Activated CD8-positive, alpha-beta memory T cell treated with anti-CD3 and anti-CD28 coated beads, Interleukin-2, amount 50 U/mL, for 24 hours (primary cell): Measurements from ENCODE around the gene ZSWIM8.
"Not testable (repeated sequence)": the region's sequence is repeated elsewhere in the genome, so short reads cannot be mapped to it uniquely, and the experiment has no call there.

Source experiments
- DNase-seq: peaks from one replicate; pipeline ENCODE4 v3.0.0-alpha.2; 2020; ENCODE audit errors: extremely low read depth

Gene ZSWIM8

GRCh38 chr10:73814896-73815718 is 29.7 kb downstream of the ZSWIM8 start:
- no peak for DNase-seq

- no peak for DNase-seq
Observed at GRCh38 chr10:73815719-73816030, 30.3 kb downstream of the ZSWIM8 start.

GRCh38 chr10:73816917-73817729 is 31.7 kb downstream of the ZSWIM8 start:
- no peak for DNase-seq

- DNase-seq, result no peak
Observed at GRCh38 chr10:73817826-73818225, 32.4 kb downstream of the ZSWIM8 start.

- no peak for DNase-seq
Observed at GRCh38 chr10:73818402-73818801, 33.0 kb downstream of the ZSWIM8 start.

- no peak for DNase-seq
Observed at GRCh38 chr10:73819081-73819480, 33.7 kb downstream of the ZSWIM8 start.

- DNase-seq, result no peak
Observed at GRCh38 chr10:73819513-73820093, 34.2 kb downstream of the ZSWIM8 start.

GRCh38 chr10:73823391-73823790 is 38.0 kb downstream of the ZSWIM8 start:
- DNase-seq, result no peak

GRCh38 chr10:73824146-73824725 is 38.8 kb downstream of the ZSWIM8 start:
- no peak for DNase-seq

GRCh38 chr10:73827346-73828089 is 42.1 kb downstream of the ZSWIM8 start:
- no peak for DNase-seq

- no peak for DNase-seq
Observed at GRCh38 chr10:73828161-73828560, 42.8 kb downstream of the ZSWIM8 start.

- not testable (repeated sequence) for DNase-seq
Observed at GRCh38 chr10:73829090-73829489, 43.7 kb downstream of the ZSWIM8 start.

GRCh38 chr10:73836427-73836980 is 51.1 kb downstream of the ZSWIM8 start:
- DNase-seq, result no peak

GRCh38 chr10:73837072-73837471 is 51.7 kb downstream of the ZSWIM8 start:
- no peak for DNase-seq

- DNase-seq, result no peak
Observed at GRCh38 chr10:73838008-73838567, 52.7 kb downstream of the ZSWIM8 start.

GRCh38 chr10:73838827-73839226 is 53.4 kb downstream of the ZSWIM8 start:
- DNase-seq, result no peak

- no peak for DNase-seq
Observed at GRCh38 chr10:73839276-73839966, 54.0 kb downstream of the ZSWIM8 start.

GRCh38 chr10:73840056-73840402 is 54.6 kb downstream of the ZSWIM8 start:
- no peak for DNase-seq

GRCh38 chr10:73840403-73841060 is 55.1 kb downstream of the ZSWIM8 start:
- no peak for DNase-seq

- DNase-seq, result no peak
Observed at GRCh38 chr10:73841061-73841421, 55.6 kb downstream of the ZSWIM8 start.
